Liver (tissue), 9 donors: Measurements from ENCODE around the gene RBMS3. TPM values are rescaled to one million over a fixed set of nuclear protein-coding genes. Genes with fewer than 3 reads are reported as not detected.

Experiments used
- DNase-seq: peaks from one replicate; pipeline ENCODE4 v3.0.0-alpha.2; 2017; ENCODE audit warnings: low spot score
- H3K27ac ChIP-seq, 2 donors: one replicate each; pipeline ENCODE4 v1.7.0; 2013; ENCODE audit warnings: inconsistent platforms in 2 of 2, low read length in 2 of 2, control low read depth in 1 of 2, low read depth in 1 of 2, mild to moderate bottlenecking in 1 of 2
- H3K27me3 ChIP-seq, 4 donors: one replicate each; pipeline versions ENCODE4 v1.6.1 to v1.7.0; 2013; ENCODE audit warnings: low read length in 3 of 4, inconsistent platforms in 1 of 4, mild to moderate bottlenecking in 1 of 4, moderate library complexity in 1 of 4; ENCODE audit not compliant: control insufficient read depth in 4 of 4, insufficient read depth in 4 of 4
- H3K36me3 ChIP-seq, 4 donors: one replicate each; pipeline versions ENCODE4 v1.6.1 to v1.7.0; 2013; ENCODE audit warnings: low read length in 3 of 4, mild to moderate bottlenecking in 3 of 4, low read depth in 1 of 4, moderate library complexity in 1 of 4; ENCODE audit not compliant: control insufficient read depth in 4 of 4, insufficient read depth in 3 of 4
- H3K4me1 ChIP-seq, 4 donors: one replicate each; pipeline versions ENCODE4 v1.6.1 to v1.7.0; 2013; ENCODE audit warnings: low read length in 3 of 4, mild to moderate bottlenecking in 3 of 4, moderate library complexity in 1 of 4; ENCODE audit not compliant: control insufficient read depth in 4 of 4, insufficient read depth in 4 of 4
- H3K4me3 ChIP-seq, 3 donors: one replicate each; pipeline versions ENCODE4 v1.6.1 to v1.7.0; 2013; ENCODE audit warnings: low read length in 3 of 3, control low read depth in 1 of 3, low read depth in 1 of 3, mild to moderate bottlenecking in 1 of 3
- H3K9ac ChIP-seq, 2 donors: one replicate each; pipeline ENCODE4 v1.7.0; 2013; ENCODE audit warnings: low read length in 2 of 2, mild to moderate bottlenecking in 2 of 2, moderate library complexity in 2 of 2, control low read depth in 1 of 2, low read depth in 1 of 2
- H3K9me3 ChIP-seq, 4 donors: one replicate each; pipeline versions ENCODE4 v1.6.1 to v1.7.0; 2013; ENCODE audit warnings: low read length in 3 of 4; ENCODE audit not compliant: control insufficient read depth in 4 of 4
- ATF3 ChIP-seq: IDR thresholded peaks from 2 replicates; pipeline ENCODE4 v1.6.1; 2016; ENCODE audit warnings: antibody characterized with exemption
- EGR1 ChIP-seq, 2 donors: IDR thresholded peaks; 2 replicates each; pipeline ENCODE4 v1.6.1; 2016 to 2018; ENCODE audit warnings: antibody characterized with exemption in 2 of 2, low read depth in 2 of 2
- FOXA1 ChIP-seq: IDR thresholded peaks from 2 replicates; pipeline ENCODE4 v1.6.1; 2016; ENCODE audit warnings: antibody characterized with exemption
- FOXA2 ChIP-seq: IDR thresholded peaks from 2 replicates; pipeline ENCODE4 v1.6.1; 2016; ENCODE audit warnings: antibody characterized with exemption
- GABPA ChIP-seq, 2 donors: IDR thresholded peaks in 1 of 2; conservative IDR thresholded peaks in 1 of 2; 2 replicates each; pipeline ENCODE4 v1.6.1; 2016; ENCODE audit warnings: antibody characterized with exemption in 2 of 2, mild to moderate bottlenecking in 1 of 2, moderate library complexity in 1 of 2
- HNF4A ChIP-seq, 2 donors: conservative IDR thresholded peaks; 2 replicates each; pipeline ENCODE4 v1.6.1; 2016; ENCODE audit warnings: antibody characterized with exemption in 2 of 2, mild to moderate bottlenecking in 2 of 2
- HNF4G ChIP-seq: IDR thresholded peaks from 2 replicates; pipeline ENCODE4 v1.6.1; 2016; ENCODE audit warnings: antibody characterized with exemption
- JUND ChIP-seq, 2 donors: IDR thresholded peaks; 2 replicates each; pipeline ENCODE4 v1.6.1; 2016; ENCODE audit warnings: antibody characterized with exemption in 2 of 2
- NR2F2 ChIP-seq: IDR thresholded peaks from 2 replicates; pipeline ENCODE4 v1.6.1; 2016; ENCODE audit warnings: antibody characterized with exemption
- RAD21 ChIP-seq, 2 donors: IDR thresholded peaks; 2 replicates each; pipeline ENCODE4 v1.6.1; 2016; ENCODE audit warnings: antibody characterized with exemption in 2 of 2, mild to moderate bottlenecking in 2 of 2
- RXRA ChIP-seq, 2 donors: IDR thresholded peaks; 2 replicates each; pipeline ENCODE4 v1.6.1; 2017 to 2018; ENCODE audit warnings: antibody characterized with exemption in 2 of 2, mild to moderate bottlenecking in 1 of 2
- SP1 ChIP-seq: IDR thresholded peaks from 2 replicates; pipeline ENCODE4 v1.6.1; 2018; ENCODE audit warnings: antibody characterized with exemption, mild to moderate bottlenecking
- TAF1 ChIP-seq: conservative IDR thresholded peaks from 2 replicates; pipeline ENCODE4 v1.6.1; 2016; ENCODE audit warnings: antibody characterized with exemption, mild to moderate bottlenecking
- YY1 ChIP-seq: IDR thresholded peaks from 2 replicates; pipeline ENCODE4 v1.6.1; 2016; ENCODE audit warnings: antibody characterized with exemption, mild to moderate bottlenecking
- WGBS: extraction: QIAGEN DNeasy Blood & Tissue Kit; methylation state at CpG from one replicate; pipeline ENCODE4 v1.1.7; 2013; 5-methylcytosine and 5-hydroxymethylcytosine counted together
- polyA plus RNA-seq, 2 donors: library from polyadenylated mRNA; stranded (reverse) in 1 of 2; unstranded in 1 of 2; fragments of 200-250 nt in 1 of 2; fragments of >200 nt in 1 of 2; fragmentation: Nextera tagmentation in 1 of 2; extraction: Ambion mirVana in 1 of 2; gene quantifications; one replicate each; pipeline versions ENCODE4 v1.2.1 to v1.2.3, GENCODE V29; 2013 to 2015
- total RNA-seq, 2 donors: library from RNA; depleted of rRNA; stranded (reverse); fragments of >200 nt; gene quantifications; one replicate each; pipeline ENCODE4 v1.2.3, GENCODE V29; 2014
- TF ChIP-seq, protein P1 (sequence below): fragments of 150-350 bp; IDR thresholded peaks from 2 replicates; pipeline ENCODE4 v1.5.1; 2017; ENCODE audit warnings: improper control_type of control experiment, low read depth, low read length; ENCODE audit not compliant: missing input control
- TF ChIP-seq, protein P2 (sequence below): IDR thresholded peaks from 2 replicates; pipeline ENCODE4 v1.6.1; 2016; ENCODE audit warnings: antibody characterized with exemption
- TF ChIP-seq, protein P3 (sequence below): IDR thresholded peaks from 2 replicates; pipeline ENCODE4 v1.6.1; 2016; ENCODE audit warnings: antibody characterized with exemption, mild to moderate bottlenecking
- TF ChIP-seq, protein P4 (sequence below): IDR thresholded peaks from 2 replicates; pipeline ENCODE4 v1.6.1; 2016; ENCODE audit warnings: antibody characterized with exemption
- donor health status: healthy.
- donor health status: healthy.
- donor health status: healthy.
- donor health status: healthy.
- donor health status: healthy.

RBMS3 gene
- total and polyA plus RNA-seq, 4 donors = 1.2 to 14.9 (median 9.3) TPM

DNA sequence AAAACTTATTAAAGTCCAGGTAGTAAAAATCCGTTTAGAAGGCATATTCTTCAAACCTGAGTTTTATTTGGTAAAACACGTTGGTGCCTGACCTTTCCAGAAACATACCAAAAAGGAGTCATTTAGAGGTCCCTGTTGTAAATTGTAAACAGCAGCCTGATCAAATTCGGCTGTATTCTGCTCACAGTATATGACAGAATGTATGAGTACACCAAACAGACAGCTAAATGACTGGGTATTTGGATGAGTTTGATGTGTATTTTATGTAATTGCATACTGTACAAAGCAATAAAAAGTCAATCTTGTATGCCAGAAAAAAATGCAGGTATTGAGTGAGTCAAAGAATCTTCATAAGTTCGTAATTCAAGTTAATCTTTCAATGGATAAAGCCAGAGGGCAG lies 330.4 kb downstream of the RBMS3 start (continued):
- TF ChIP-seq, protein P1, sequence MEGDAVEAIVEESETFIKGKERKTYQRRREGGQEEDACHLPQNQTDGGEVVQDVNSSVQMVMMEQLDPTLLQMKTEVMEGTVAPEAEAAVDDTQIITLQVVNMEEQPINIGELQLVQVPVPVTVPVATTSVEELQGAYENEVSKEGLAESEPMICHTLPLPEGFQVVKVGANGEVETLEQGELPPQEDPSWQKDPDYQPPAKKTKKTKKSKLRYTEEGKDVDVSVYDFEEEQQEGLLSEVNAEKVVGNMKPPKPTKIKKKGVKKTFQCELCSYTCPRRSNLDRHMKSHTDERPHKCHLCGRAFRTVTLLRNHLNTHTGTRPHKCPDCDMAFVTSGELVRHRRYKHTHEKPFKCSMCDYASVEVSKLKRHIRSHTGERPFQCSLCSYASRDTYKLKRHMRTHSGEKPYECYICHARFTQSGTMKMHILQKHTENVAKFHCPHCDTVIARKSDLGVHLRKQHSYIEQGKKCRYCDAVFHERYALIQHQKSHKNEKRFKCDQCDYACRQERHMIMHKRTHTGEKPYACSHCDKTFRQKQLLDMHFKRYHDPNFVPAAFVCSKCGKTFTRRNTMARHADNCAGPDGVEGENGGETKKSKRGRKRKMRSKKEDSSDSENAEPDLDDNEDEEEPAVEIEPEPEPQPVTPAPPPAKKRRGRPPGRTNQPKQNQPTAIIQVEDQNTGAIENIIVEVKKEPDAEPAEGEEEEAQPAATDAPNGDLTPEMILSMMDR = no peak
- TF ChIP-seq SP1 (no peak), TAF1 (no peak), ATF3 (no peak)
- TF ChIP-seq, protein P2, sequence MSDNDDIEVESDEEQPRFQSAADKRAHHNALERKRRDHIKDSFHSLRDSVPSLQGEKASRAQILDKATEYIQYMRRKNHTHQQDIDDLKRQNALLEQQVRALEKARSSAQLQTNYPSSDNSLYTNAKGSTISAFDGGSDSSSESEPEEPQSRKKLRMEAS = no peak

- no peak for DNase-seq
- Histone ChIP-seq H3K4me3 (no peak overlapping the region), H3K27me3 (no peaks in the 10 kb centered on the region), H3K36me3 (no peaks in the 10 kb centered on the region), H3K27ac (no peak overlapping the region), H3K4me1 (no peaks in the 10 kb centered on the region), H3K9me3 (no peaks in the 10 kb centered on the region), H3K9ac (no peak overlapping the region)
- WGBS = 94% methylated on average over 1 of the region's 1 CpG
- TF ChIP-seq SP1 (no peak), RAD21 (IDR thresholded peaks at IDR 0.05) (no peak), HNF4G (no peak), GABPA (IDR thresholded peaks at IDR 0.05 in 1 of 2, conservative IDR thresholded peaks at IDR 0.05 in 1 of 2) (no peak), ATF3 (no peak), EGR1 (IDR thresholded peaks at IDR 0.05; ENCODE audit: low read depth in 2 of 2) (no peak), JUND (IDR thresholded peaks at IDR 0.05) (no peak), HNF4A (conservative IDR thresholded peaks at IDR 0.05) (no peak), TAF1 (no peak), NR2F2 (no peak), FOXA2 (no peak), FOXA1 (no peak), YY1 (no peak), RXRA (IDR thresholded peaks at IDR 0.05) (no peak)
- TF ChIP-seq, protein P2 = no peak
- TF ChIP-seq, protein P3, sequence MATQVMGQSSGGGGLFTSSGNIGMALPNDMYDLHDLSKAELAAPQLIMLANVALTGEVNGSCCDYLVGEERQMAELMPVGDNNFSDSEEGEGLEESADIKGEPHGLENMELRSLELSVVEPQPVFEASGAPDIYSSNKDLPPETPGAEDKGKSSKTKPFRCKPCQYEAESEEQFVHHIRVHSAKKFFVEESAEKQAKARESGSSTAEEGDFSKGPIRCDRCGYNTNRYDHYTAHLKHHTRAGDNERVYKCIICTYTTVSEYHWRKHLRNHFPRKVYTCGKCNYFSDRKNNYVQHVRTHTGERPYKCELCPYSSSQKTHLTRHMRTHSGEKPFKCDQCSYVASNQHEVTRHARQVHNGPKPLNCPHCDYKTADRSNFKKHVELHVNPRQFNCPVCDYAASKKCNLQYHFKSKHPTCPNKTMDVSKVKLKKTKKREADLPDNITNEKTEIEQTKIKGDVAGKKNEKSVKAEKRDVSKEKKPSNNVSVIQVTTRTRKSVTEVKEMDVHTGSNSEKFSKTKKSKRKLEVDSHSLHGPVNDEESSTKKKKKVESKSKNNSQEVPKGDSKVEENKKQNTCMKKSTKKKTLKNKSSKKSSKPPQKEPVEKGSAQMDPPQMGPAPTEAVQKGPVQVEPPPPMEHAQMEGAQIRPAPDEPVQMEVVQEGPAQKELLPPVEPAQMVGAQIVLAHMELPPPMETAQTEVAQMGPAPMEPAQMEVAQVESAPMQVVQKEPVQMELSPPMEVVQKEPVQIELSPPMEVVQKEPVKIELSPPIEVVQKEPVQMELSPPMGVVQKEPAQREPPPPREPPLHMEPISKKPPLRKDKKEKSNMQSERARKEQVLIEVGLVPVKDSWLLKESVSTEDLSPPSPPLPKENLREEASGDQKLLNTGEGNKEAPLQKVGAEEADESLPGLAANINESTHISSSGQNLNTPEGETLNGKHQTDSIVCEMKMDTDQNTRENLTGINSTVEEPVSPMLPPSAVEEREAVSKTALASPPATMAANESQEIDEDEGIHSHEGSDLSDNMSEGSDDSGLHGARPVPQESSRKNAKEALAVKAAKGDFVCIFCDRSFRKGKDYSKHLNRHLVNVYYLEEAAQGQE = no peak
- TF ChIP-seq, protein P1 = no peak
- TF ChIP-seq, protein P4, sequence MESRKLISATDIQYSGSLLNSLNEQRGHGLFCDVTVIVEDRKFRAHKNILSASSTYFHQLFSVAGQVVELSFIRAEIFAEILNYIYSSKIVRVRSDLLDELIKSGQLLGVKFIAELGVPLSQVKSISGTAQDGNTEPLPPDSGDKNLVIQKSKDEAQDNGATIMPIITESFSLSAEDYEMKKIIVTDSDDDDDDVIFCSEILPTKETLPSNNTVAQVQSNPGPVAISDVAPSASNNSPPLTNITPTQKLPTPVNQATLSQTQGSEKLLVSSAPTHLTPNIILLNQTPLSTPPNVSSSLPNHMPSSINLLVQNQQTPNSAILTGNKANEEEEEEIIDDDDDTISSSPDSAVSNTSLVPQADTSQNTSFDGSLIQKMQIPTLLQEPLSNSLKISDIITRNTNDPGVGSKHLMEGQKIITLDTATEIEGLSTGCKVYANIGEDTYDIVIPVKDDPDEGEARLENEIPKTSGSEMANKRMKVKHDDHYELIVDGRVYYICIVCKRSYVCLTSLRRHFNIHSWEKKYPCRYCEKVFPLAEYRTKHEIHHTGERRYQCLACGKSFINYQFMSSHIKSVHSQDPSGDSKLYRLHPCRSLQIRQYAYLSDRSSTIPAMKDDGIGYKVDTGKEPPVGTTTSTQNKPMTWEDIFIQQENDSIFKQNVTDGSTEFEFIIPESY = no peak
These were observed 331.7 kb downstream of the RBMS3 start for GRCh38 chr3:29612536-29612935.
